NB4 (cell line): ENCODE data around the gene FMNL2.

Experiments used
- MAX ChIP-seq: IDR thresholded peaks from 2 replicates; pipeline ENCODE4 v1.6.1; 2011; ENCODE audit warnings: low read depth, low read length
- MYC ChIP-seq: IDR thresholded peaks from 2 replicates; pipeline ENCODE4 v1.6.1; 2011; ENCODE audit warnings: low read depth, low read length
- POLR2A ChIP-seq: IDR thresholded peaks from 2 replicates; pipeline ENCODE4 v1.6.1; 2011; ENCODE audit warnings: mild to moderate bottlenecking; ENCODE audit not compliant: insufficient read length; ENCODE audit errors: extremely low read depth
- TF ChIP-seq, protein P1 (sequence below): IDR thresholded peaks from one replicate; pipeline ENCODE4 v1.5.1; 2012; ENCODE audit warnings: low read depth, low read length

GRCh38 chr2:152354069-152354755 lies 19.2 kb downstream of the FMNL2 start:
- TF ChIP-seq, protein P1, sequence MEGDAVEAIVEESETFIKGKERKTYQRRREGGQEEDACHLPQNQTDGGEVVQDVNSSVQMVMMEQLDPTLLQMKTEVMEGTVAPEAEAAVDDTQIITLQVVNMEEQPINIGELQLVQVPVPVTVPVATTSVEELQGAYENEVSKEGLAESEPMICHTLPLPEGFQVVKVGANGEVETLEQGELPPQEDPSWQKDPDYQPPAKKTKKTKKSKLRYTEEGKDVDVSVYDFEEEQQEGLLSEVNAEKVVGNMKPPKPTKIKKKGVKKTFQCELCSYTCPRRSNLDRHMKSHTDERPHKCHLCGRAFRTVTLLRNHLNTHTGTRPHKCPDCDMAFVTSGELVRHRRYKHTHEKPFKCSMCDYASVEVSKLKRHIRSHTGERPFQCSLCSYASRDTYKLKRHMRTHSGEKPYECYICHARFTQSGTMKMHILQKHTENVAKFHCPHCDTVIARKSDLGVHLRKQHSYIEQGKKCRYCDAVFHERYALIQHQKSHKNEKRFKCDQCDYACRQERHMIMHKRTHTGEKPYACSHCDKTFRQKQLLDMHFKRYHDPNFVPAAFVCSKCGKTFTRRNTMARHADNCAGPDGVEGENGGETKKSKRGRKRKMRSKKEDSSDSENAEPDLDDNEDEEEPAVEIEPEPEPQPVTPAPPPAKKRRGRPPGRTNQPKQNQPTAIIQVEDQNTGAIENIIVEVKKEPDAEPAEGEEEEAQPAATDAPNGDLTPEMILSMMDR: no peak
- TF ChIP-seq POLR2A (no peak), MAX (no peak), MYC (no peak)
